DOHH2 (cell line): ENCODE measurements around the gene CRLF1.

Source experiments
- CTCF ChIP-seq: fragments of 200-600 bp; sonication (generic); IDR thresholded peaks from one replicate; pipeline ENCODE4 v1.5.1; 2014; ENCODE audit warnings: antibody characterized with exemption, mild to moderate bottlenecking, low read depth, low read length; ENCODE audit not compliant: poor library complexity, severe bottlenecking
- EZH2phosphoT487 ChIP-seq: fragments of 200-600 bp; sonication (generic); IDR thresholded peaks from 2 replicates; pipeline ENCODE4 v1.6.1; 2017; ENCODE audit warnings: borderline replicate concordance, mild to moderate bottlenecking, antibody characterized with exemption, low read length, moderate library complexity, mixed read lengths

- TF ChIP-seq CTCF, result no peak
- no peak for TF ChIP-seq EZH2phosphoT487
Observed at GRCh38 chr19:18609717-18610051, 3.1 kb upstream of the CRLF1 start.
